Endothelial cell of umbilical vein (primary cell): ENCODE measurements around the gene KPNB1. TPM values are rescaled to one million over a fixed set of nuclear protein-coding genes. Genes with fewer than 3 reads are reported as not detected.
A peak's percentile ranks its signal among the peaks of the same experiment; 100 is the strongest.

Source experiments
- Bru-seq: library from RNA; stranded (reverse); fragments of 400-500 nt; gene quantifications from one replicate; lab custom pipeline; 2021; lab: Mats Ljungman, UMichigan
- BruChase-seq, 2 experiments: library from RNA; stranded (reverse); fragments of 400-500 nt; gene quantifications; one replicate each; lab custom pipeline; 2021; lab: Mats Ljungman, UMichigan
- BruUV-seq: library from RNA; stranded (reverse); fragments of 400-500 nt; replicated peaks from 2 replicates; lab custom pipeline; 2021; lab: Mats Ljungman, UMichigan
- CTCF ChIA-PET: fragments of 300-600, 350-600 bp; sonication (Branson Sonifier 250); formaldehyde crosslinking; loops from one replicate; lab custom pipeline; 2021; ENCODE audit warnings: antibody characterized with exemption, inconsistent platforms; lab: Charles Lee
- POLR2A ChIA-PET: fragments of 300-600, 350-600 bp; sonication (Branson Sonifier 250); formaldehyde crosslinking; loops from one replicate; lab custom pipeline; 2021; ENCODE audit warnings: antibody characterized with exemption, inconsistent platforms; lab: Charles Lee
- DNase-seq: peaks from one replicate; pipeline ENCODE4 v3.0.0-alpha.2; 2011; ENCODE audit warnings: low read depth, low spot score
- FAIRE-seq: peaks from 2 replicates; lab custom pipeline; 2011; peaks lifted over from hg19 to GRCh38; lab: Jason Lieb, UNC
- H2AFZ ChIP-seq: 2 replicates; pipeline ENCODE4 v1.6.0; 2012; ENCODE audit warnings: low read depth, low read length, control low read depth, inconsistent platforms
- H3K27ac ChIP-seq: 2 replicates; pipeline ENCODE4 v1.5.1; 2011; ENCODE audit warnings: low read depth, mild to moderate bottlenecking, control low read depth, low read length, moderate library complexity; ENCODE audit not compliant: insufficient read depth
- H3K27me3 ChIP-seq, 2 experiments: 2 replicates each; pipeline versions ENCODE4 v1.6.0 to v1.6.1; 2011; ENCODE audit warnings: low read length in 2 of 2, mixed read lengths in 1 of 2; ENCODE audit not compliant: control insufficient read depth in 2 of 2, insufficient read depth in 2 of 2
- H3K36me3 ChIP-seq, 2 experiments: 2 replicates in 1 of 2; 3 replicates in 1 of 2; pipeline ENCODE4 v1.5.1; 2011; ENCODE audit warnings: low read length in 2 of 2, mild to moderate bottlenecking in 1 of 2, moderate library complexity in 1 of 2; ENCODE audit not compliant: control insufficient read depth in 2 of 2, insufficient read depth in 2 of 2; ENCODE audit errors: extremely low read depth in 1 of 2
- H3K4me1 ChIP-seq: 3 replicates; pipeline ENCODE4 v1.5.1; 2011; ENCODE audit warnings: mild to moderate bottlenecking, low read length; ENCODE audit not compliant: control insufficient read depth, insufficient read depth; ENCODE audit errors: extremely low read depth
- H3K4me2 ChIP-seq: 2 replicates; pipeline ENCODE4 v1.6.1; 2011; ENCODE audit warnings: low read length, control low read depth, mixed read lengths; ENCODE audit not compliant: insufficient read depth
- H3K4me3 ChIP-seq, 3 experiments: fragments of 200-600 bp in 1 of 3; sonication (generic), shearing (Covaris generic) in 1 of 3; replicated peaks in 1 of 3; 2 replicates each; pipeline ENCODE4 v1.5.1; 2011 to 2016; ENCODE audit warnings: control low read depth in 3 of 3, low read length in 3 of 3, mild to moderate bottlenecking in 2 of 3, inconsistent platforms in 1 of 3, low read depth in 1 of 3, moderate library complexity in 1 of 3; ENCODE audit not compliant: insufficient read depth in 1 of 3
- H3K79me2 ChIP-seq: 2 replicates; pipeline ENCODE4 v1.6.0; 2012; ENCODE audit warnings: low read length, inconsistent platforms; ENCODE audit not compliant: control insufficient read depth, insufficient read depth
- H3K9ac ChIP-seq: replicated peaks from 2 replicates; pipeline ENCODE3; 2011; ENCODE audit warnings: low read length, control low read depth; ENCODE audit not compliant: insufficient read depth; ENCODE audit errors: extremely low read depth
- H3K9me1 ChIP-seq: replicated peaks from 3 replicates; pipeline ENCODE4 v1.6.0; 2011; ENCODE audit warnings: mild to moderate bottlenecking, low read length; ENCODE audit not compliant: control insufficient read depth, insufficient read depth; ENCODE audit errors: extremely low read depth
- H3K9me3 ChIP-seq: replicated peaks from 2 replicates; pipeline ENCODE4 v1.5.1; 2012; ENCODE audit warnings: low read length, inconsistent platforms; ENCODE audit not compliant: control insufficient read depth, insufficient read depth
- H4K20me1 ChIP-seq: replicated peaks from 2 replicates; pipeline ENCODE3; 2011; ENCODE audit warnings: mild to moderate bottlenecking, low read length; ENCODE audit not compliant: control insufficient read depth, insufficient read depth; ENCODE audit errors: extremely low read depth
- CTCF ChIP-seq, 2 donors: IDR thresholded peaks; 1 replicate in 1 of 2; 2 replicates in 1 of 2; pipeline ENCODE4 v1.5.1; 2011; ENCODE audit warnings: low read length in 2 of 2, mild to moderate bottlenecking in 2 of 2, moderate library complexity in 2 of 2, control low read depth in 1 of 2, inconsistent platforms in 1 of 2, low read depth in 1 of 2; ENCODE audit not compliant: insufficient read depth in 1 of 2; ENCODE audit errors: extremely low read depth in 1 of 2
- EZH2 ChIP-seq: IDR thresholded peaks from 2 replicates; pipeline ENCODE4 v1.6.1; 2012; ENCODE audit warnings: borderline replicate concordance, low read depth, mild to moderate bottlenecking, moderate library complexity, low read length, inconsistent platforms; ENCODE audit not compliant: severe bottlenecking
- FOS ChIP-seq: IDR thresholded peaks from 2 replicates; pipeline ENCODE4 v1.6.1; 2011; ENCODE audit warnings: mild to moderate bottlenecking, low read length, moderate library complexity, borderline replicate concordance; ENCODE audit not compliant: insufficient read depth
- GATA2 ChIP-seq: IDR thresholded peaks from 2 replicates; pipeline ENCODE4 v1.7.0; 2011; ENCODE audit warnings: low read depth, mild to moderate bottlenecking, moderate library complexity, mixed read lengths, low read length; ENCODE audit not compliant: insufficient read length, insufficient read depth
- JUN ChIP-seq: IDR thresholded peaks from 2 replicates; pipeline ENCODE4 v1.6.1; 2011; ENCODE audit warnings: borderline replicate concordance, low read depth; ENCODE audit not compliant: insufficient read length, insufficient read depth
- MAX ChIP-seq: IDR thresholded peaks from 2 replicates; pipeline ENCODE4 v1.6.1; 2011; ENCODE audit not compliant: insufficient read depth, insufficient read length
- MYC ChIP-seq: IDR thresholded peaks from one replicate; pipeline ENCODE4 v1.6.1; 2011; ENCODE audit warnings: mild to moderate bottlenecking, low read depth, low read length
- POLR2A ChIP-seq: IDR thresholded peaks from 2 replicates; pipeline ENCODE4 v1.6.1; 2012; ENCODE audit warnings: low read depth, mild to moderate bottlenecking, control low read depth, low read length
- POLR2AphosphoS5 ChIP-seq: IDR thresholded peaks from 2 replicates; pipeline ENCODE4 v1.6.1; 2012; ENCODE audit warnings: low read depth, mild to moderate bottlenecking, control low read depth, low read length, moderate library complexity; ENCODE audit not compliant: insufficient read depth
- dilution Hi-C: fragments of 300-500 bp; cut with MboI; formaldehyde crosslinking; loops from one replicate; pipeline ENCODE4 v1.15.0; 2019; ENCODE audit warnings: low sequenced_read_pairs; ENCODE audit not compliant: extremely low pct_ligation_motif_present
- intact Hi-C: fragments of 100-400 bp; cut with micrococcal nuclease; formaldehyde crosslinking; loops from one replicate; pipeline ENCODE4 v1.10.0; 2022
- long read RNA-seq: library from polyadenylated mRNA; stranded (forward); transcript quantifications from one replicate; pipeline ENCODE4 v2.0.0, GENCODE V29; 2021
- polyA minus RNA-seq, 3 experiments: library from RNA; depleted of rRNA, polyadenylated mRNA; stranded (reverse); fragments of >200 nt; gene quantifications; 1 replicate in 1 of 3; 2 replicates in 2 of 3; pipeline ENCODE4 v1.2.3, GENCODE V29; 2011
- polyA plus RNA-seq, 4 experiments: library from polyadenylated mRNA; depleted of rRNA in 3 of 4; stranded (reverse) in 3 of 4; unstranded in 1 of 4; fragments of >200 nt; gene quantifications; 2 replicates each; pipeline versions ENCODE4 v1.2.1 to v1.2.3, GENCODE V29; 2011 to 2012; ENCODE audit warnings: missing spikeins in 1 of 4
- total RNA-seq: library from RNA; stranded (reverse); gene quantifications from 2 replicates; pipeline ENCODE4 v1.2.3, GENCODE V29; 2021

Gene KPNB1
- total RNA-seq = 495 and 508 TPM in 2 replicates
- polyA plus RNA-seq = 108 and 119 TPM in 2 replicates
- 131 and 149 TPM in 2 replicates for polyA plus RNA-seq (2011; cell fraction: cytosol; rRNA removed)
- 215 and 290 TPM in 2 replicates for polyA plus RNA-seq (2011; cell fraction: nucleus; rRNA removed)
- 283 and 399 TPM in 2 replicates for polyA plus RNA-seq (2012)
- 310 and 339 TPM in 2 replicates for polyA minus RNA-seq
- 181 TPM for polyA minus RNA-seq (2011; cell fraction: cytosol; rRNA and poly(A)+ RNA removed)
- 113 and 201 TPM in 2 replicates for polyA minus RNA-seq (2011; cell fraction: nucleus; rRNA and poly(A)+ RNA removed)
- Bru-seq, nascent RNA = percentile 98 among the genes with signal in this experiment
- percentile 99 among the genes with signal in this experiment for BruChase-seq, experiment 1, labeled RNA remaining after a 6-hour chase
- percentile 99 among the genes with signal in this experiment for BruChase-seq, experiment 2, labeled RNA remaining after a 2-hour chase
- long read RNA-seq, full-length matches to known transcripts = 82 of 348 reads
- long read RNA-seq, partial matches to known transcripts = 83 of 348 reads
- long read RNA-seq, other reads (novel, unspliced or antisense) = 183 of 348 reads

- POLR2A ChIA-PET = interaction anchor here (0.6 to 1.5 kb wide), 4 partner anchors 13 to 180 kb away, joined by 4 to 11 read pairs (median 4); no protein-coding TSS in a partner anchor
- peak within 1 kb of the TSS; percentile 90 to 97 (median 93) for H3K4me3 ChIP-seq
- H4K20me1 ChIP-seq = peaks cover 13% of the 10 kb centered on the region
- H3K4me1 ChIP-seq = peaks cover 37% of the 10 kb centered on the region
- H3K79me2 ChIP-seq = peaks cover 36% of the 10 kb centered on the region
- H3K4me2 ChIP-seq = peak within 1 kb of the TSS; percentile 99
- H3K9ac ChIP-seq = peak within 1 kb of the TSS; percentile 81
- H3K27ac ChIP-seq = peak within 1 kb of the TSS; percentile 44
- peaks cover 7 to 15% of the 10 kb centered on the region in 2 experiments for H3K36me3 ChIP-seq
- peak within 1 kb of the TSS; percentile 30 for H2AFZ ChIP-seq
- FAIRE-seq (peak; percentile 98), DNase-seq (peak; percentile 100)
- no peaks in the 10 kb centered on the region for H3K9me3 ChIP-seq
- no peaks in the 10 kb centered on the region for H3K9me1 ChIP-seq
- intact Hi-C loops = loop anchor here (1.0 kb wide), 1 partner anchor 28 kb away; no protein-coding TSS in a partner anchor
- dilution Hi-C loops = no loop called here
- H3K27me3 ChIP-seq = no peaks in the 10 kb centered on the region
- CTCF ChIA-PET = interaction anchor here (0.7 to 4.7 kb wide), 8 partner anchors 9 to 33 kb away, joined by 3 to 23 read pairs (median 3); no protein-coding TSS in a partner anchor
- BruUV-seq = no TSS peak
- TF ChIP-seq FOS = no peak
- peak; percentile 95 for TF ChIP-seq MYC
- TF ChIP-seq JUN = no peak
- TF ChIP-seq EZH2 = peak; percentile 94
- TF ChIP-seq GATA2 = no peak
- peak; percentile 78 for TF ChIP-seq POLR2AphosphoS5
- TF ChIP-seq MAX = peak; percentile 51
- TF ChIP-seq CTCF (IDR thresholded peaks at IDR 0.05; ENCODE audit: extremely low read depth in 1 of 2, insufficient read depth in 1 of 2, low read depth in 1 of 2, low read length in 2 of 2) = no peak
- TF ChIP-seq POLR2A = peak; percentile 82
Observed at GRCh38 chr17:47649153-47649971, at the start of gene KPNB1. Gene KPNB1 (plus strand): TSS chr17:47649919. CDS start chr17:47650245, 326 bp downstream.
